ENCODE data around the gene CHP2. TPM values are rescaled to one million over a fixed set of nuclear protein-coding genes. Genes with fewer than 3 reads are reported as not detected.

Gene CHP2
- total and polyA plus RNA-seq, 2 of the 13 experiments (the other 11 are each of a cell fraction or from before 2014, with no cell fraction given) = not detected

- no peak for TF ChIP-seq ZNF569 (CRISPR knock-in tag; IDR thresholded peaks at IDR 0.05; ENCODE audit: borderline replicate concordance)
- 0 out of 2 replicates have a peak, but pooled peaks have one; percentile 31 for TF ChIP-seq THAP7 (CRISPR knock-in tag; IDR thresholded peaks at IDR 0.05)
- peak; percentile 90 for TF ChIP-seq ZNF770 (CRISPR knock-in tag; IDR thresholded peaks at IDR 0.05)
- no peak for TF ChIP-seq SMAD1 (CRISPR knock-in tag; IDR thresholded peaks at IDR 0.05; ENCODE audit: borderline replicate concordance, low read depth)
- no peak for TF ChIP-seq NR2F6 (IDR thresholded peaks at IDR 0.05)
- no peak for TF ChIP-seq NR2F6 (CRISPR knock-in tag; IDR thresholded peaks at IDR 0.05)
- TF ChIP-seq POGZ (CRISPR knock-in tag; IDR thresholded peaks at IDR 0.05) = no peak
- TF ChIP-seq ARHGAP35 (CRISPR knock-in tag; IDR thresholded peaks at IDR 0.05; ENCODE audit: borderline replicate concordance) = no peak
- TF ChIP-seq ZNF274 (CRISPR knock-in tag; IDR thresholded peaks at IDR 0.05) = 0 out of 2 replicates have a peak, but pooled peaks have one; percentile 34
- no peak for TF ChIP-seq GFI1 (CRISPR knock-in tag; IDR thresholded peaks at IDR 0.05; ENCODE audit: borderline replicate concordance)
- TF ChIP-seq PHF21A (CRISPR knock-in tag; IDR thresholded peaks at IDR 0.05) = no peak
- TF ChIP-seq, protein P1, sequence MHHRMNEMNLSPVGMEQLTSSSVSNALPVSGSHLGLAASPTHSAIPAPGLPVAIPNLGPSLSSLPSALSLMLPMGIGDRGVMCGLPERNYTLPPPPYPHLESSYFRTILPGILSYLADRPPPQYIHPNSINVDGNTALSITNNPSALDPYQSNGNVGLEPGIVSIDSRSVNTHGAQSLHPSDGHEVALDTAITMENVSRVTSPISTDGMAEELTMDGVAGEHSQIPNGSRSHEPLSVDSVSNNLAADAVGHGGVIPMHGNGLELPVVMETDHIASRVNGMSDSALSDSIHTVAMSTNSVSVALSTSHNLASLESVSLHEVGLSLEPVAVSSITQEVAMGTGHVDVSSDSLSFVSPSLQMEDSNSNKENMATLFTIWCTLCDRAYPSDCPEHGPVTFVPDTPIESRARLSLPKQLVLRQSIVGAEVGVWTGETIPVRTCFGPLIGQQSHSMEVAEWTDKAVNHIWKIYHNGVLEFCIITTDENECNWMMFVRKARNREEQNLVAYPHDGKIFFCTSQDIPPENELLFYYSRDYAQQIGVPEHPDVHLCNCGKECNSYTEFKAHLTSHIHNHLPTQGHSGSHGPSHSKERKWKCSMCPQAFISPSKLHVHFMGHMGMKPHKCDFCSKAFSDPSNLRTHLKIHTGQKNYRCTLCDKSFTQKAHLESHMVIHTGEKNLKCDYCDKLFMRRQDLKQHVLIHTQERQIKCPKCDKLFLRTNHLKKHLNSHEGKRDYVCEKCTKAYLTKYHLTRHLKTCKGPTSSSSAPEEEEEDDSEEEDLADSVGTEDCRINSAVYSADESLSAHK (CRISPR knock-in tag; IDR thresholded peaks at IDR 0.05; ENCODE audit: borderline replicate concordance) = no peak
- TF ChIP-seq ZFX (CRISPR knock-in tag; IDR thresholded peaks at IDR 0.05; ENCODE audit: low read depth) = no peak
- no peak for TF ChIP-seq ZFY (CRISPR knock-in tag; IDR thresholded peaks at IDR 0.05)
- TF ChIP-seq LCORL (IDR thresholded peaks at IDR 0.05) = no peak
- 0 out of 2 replicates have a peak, but pooled peaks have one; percentile 43 for TF ChIP-seq LCORL (CRISPR knock-in tag; IDR thresholded peaks at IDR 0.05)
- TF ChIP-seq ZNF180 (CRISPR knock-in tag; IDR thresholded peaks at IDR 0.05; ENCODE audit: borderline replicate concordance, low read depth) = no peak
- peak; percentile 65; the same call in 1 of the 2 replicates for TF ChIP-seq FOXK1 (CRISPR knock-in tag; IDR thresholded peaks at IDR 0.05; ENCODE audit: borderline replicate concordance, low read depth)
- peak; percentile 42; the same call in 1 of the 2 replicates for TF ChIP-seq THAP11 (CRISPR knock-in tag; IDR thresholded peaks at IDR 0.05)
- TF ChIP-seq THAP9 (CRISPR knock-in tag; IDR thresholded peaks at IDR 0.05; ENCODE audit: borderline replicate concordance) = 0 out of 2 replicates have a peak, but pooled peaks have one; percentile 25
Measured at GRCh38 chr16:23729503-23730424, 25.1 kb upstream of the CHP2 start (continued).

Measured in HepG2 (cell line).